H9 (cell line): ENCODE measurements around the gene IL26. TPM values are rescaled to one million over a fixed set of nuclear protein-coding genes. Genes with fewer than 3 reads are reported as not detected.

Experiments used
- DNase-seq: peaks from one replicate; pipeline ENCODE4 v3.0.0-alpha.2; 2017
- H2AFZ ChIP-seq: one replicate; pipeline ENCODE4 v1.6.1; 2013; ENCODE audit warnings: mild to moderate bottlenecking, low read length, control low read depth, moderate library complexity
- H2AK5ac ChIP-seq: 2 replicates; pipeline ENCODE4 v1.6.1; 2013; ENCODE audit warnings: low read length, control low read depth, mixed read lengths; ENCODE audit not compliant: insufficient read length
- H2BK120ac ChIP-seq: one replicate; pipeline ENCODE4 v1.6.1; 2013; ENCODE audit warnings: low read depth, mild to moderate bottlenecking, low read length, control low read depth, inconsistent platforms; ENCODE audit not compliant: poor library complexity, severe bottlenecking
- H2BK12ac ChIP-seq: 2 replicates; pipeline ENCODE4 v1.6.1; 2013; ENCODE audit warnings: low read length, control low read depth, mixed read lengths, low read depth; ENCODE audit not compliant: insufficient read length
- H2BK15ac ChIP-seq: 2 replicates; pipeline ENCODE4 v1.6.1; 2013; ENCODE audit warnings: low read depth, low read length, control low read depth
- H2BK20ac ChIP-seq: one replicate; pipeline ENCODE4 v1.6.1; 2013; ENCODE audit warnings: low read depth, mild to moderate bottlenecking, low read length, control low read depth, inconsistent platforms; ENCODE audit not compliant: poor library complexity, severe bottlenecking
- H2BK5ac ChIP-seq: 2 replicates; pipeline ENCODE4 v1.6.1; 2013; ENCODE audit warnings: low read length, control low read depth, mixed read lengths; ENCODE audit not compliant: insufficient read length
- H3K14ac ChIP-seq: 2 replicates; pipeline ENCODE4 v1.6.1; 2013; ENCODE audit warnings: low read length, control low read depth; ENCODE audit not compliant: insufficient read depth
- H3K18ac ChIP-seq: 2 replicates; pipeline ENCODE4 v1.6.1; 2013; ENCODE audit warnings: low read depth, mild to moderate bottlenecking, mixed read lengths, low read length, control low read depth; ENCODE audit not compliant: insufficient read length
- H3K23ac ChIP-seq: 2 replicates; pipeline ENCODE4 v1.6.1; 2013; ENCODE audit warnings: low read length, control low read depth, mixed read lengths, low read depth; ENCODE audit not compliant: insufficient read length
- H3K23me2 ChIP-seq: 2 replicates; pipeline ENCODE4 v1.6.1; 2013; ENCODE audit warnings: low read depth, mild to moderate bottlenecking, mixed read lengths, low read length, control low read depth; ENCODE audit not compliant: insufficient read length, poor library complexity, severe bottlenecking
- H3K27ac ChIP-seq: 2 replicates; pipeline ENCODE4 v1.5.1; 2013; ENCODE audit warnings: low read length, control low read depth, mixed read lengths, low read depth; ENCODE audit not compliant: insufficient read length
- H3K27me3 ChIP-seq: 2 replicates; pipeline ENCODE4 v1.6.1; 2013; ENCODE audit warnings: low read length, control low read depth, inconsistent platforms; ENCODE audit not compliant: insufficient read depth
- H3K4ac ChIP-seq: 2 replicates; pipeline ENCODE4 v1.6.1; 2013; ENCODE audit warnings: low read depth, mild to moderate bottlenecking, control low read depth, inconsistent platforms, low read length, moderate library complexity
- H3K4me1 ChIP-seq: 2 replicates; pipeline ENCODE4 v1.6.1; 2013; ENCODE audit warnings: low read length, control low read depth, inconsistent platforms; ENCODE audit not compliant: insufficient read depth
- H3K4me2 ChIP-seq: 2 replicates; pipeline ENCODE4 v1.6.1; 2013; ENCODE audit warnings: low read length, control low read depth, mixed read lengths; ENCODE audit not compliant: insufficient read length, insufficient read depth
- H3K56ac ChIP-seq: 2 replicates; pipeline ENCODE4 v1.6.1; 2013; ENCODE audit warnings: low read depth, mild to moderate bottlenecking, mixed read lengths, low read length, control low read depth; ENCODE audit not compliant: insufficient read length
- H3K79me1 ChIP-seq: 2 replicates; pipeline ENCODE4 v1.6.1; 2013; ENCODE audit warnings: low read depth, mild to moderate bottlenecking, moderate library complexity, low read length, control low read depth, inconsistent platforms; ENCODE audit not compliant: insufficient read depth, poor library complexity, severe bottlenecking
- H3K79me2 ChIP-seq: 2 replicates; pipeline ENCODE4 v1.6.1; 2013; ENCODE audit warnings: low read length, control low read depth, inconsistent platforms; ENCODE audit not compliant: insufficient read depth
- H3K9ac ChIP-seq: 2 replicates; pipeline ENCODE4 v1.6.1; 2013; ENCODE audit warnings: low read length, control low read depth, mixed read lengths; ENCODE audit not compliant: insufficient read length; ENCODE audit errors: extremely low read depth
- H3K9me3 ChIP-seq: one replicate; pipeline ENCODE4 v1.6.1; 2013; ENCODE audit warnings: low read depth, low read length, inconsistent platforms; ENCODE audit not compliant: control insufficient read depth
- H3T11ph ChIP-seq: one replicate; pipeline ENCODE4 v1.6.1; 2013; ENCODE audit warnings: mild to moderate bottlenecking, low read length, control low read depth, inconsistent platforms
- H4K20me1 ChIP-seq: one replicate; pipeline ENCODE4 v1.6.1; 2013; ENCODE audit not compliant: control insufficient read depth, insufficient read length, insufficient read depth
- H4K5ac ChIP-seq: 2 replicates; pipeline ENCODE4 v1.6.1; 2013; ENCODE audit warnings: low read depth, mild to moderate bottlenecking, mixed read lengths, low read length, control low read depth; ENCODE audit not compliant: insufficient read length
- H4K8ac ChIP-seq: replicated peaks from 2 replicates; pipeline ENCODE4 v1.6.1; 2013; ENCODE audit warnings: low read length, control low read depth, mixed read lengths, low read depth; ENCODE audit not compliant: insufficient read length
- H4K91ac ChIP-seq: 2 replicates; pipeline ENCODE4 v1.6.1; 2013; ENCODE audit warnings: low read depth, mild to moderate bottlenecking, moderate library complexity, mixed read lengths, low read length, control low read depth; ENCODE audit not compliant: insufficient read length
- H3K27ac Mint-ChIP-seq, 3 experiments: 2 replicates in 2 of 3; 3 replicates in 1 of 3; pipeline ENCODE4 v1.8.0; 2020 to 2021; ENCODE audit warnings: mixed read lengths in 3 of 3, mild to moderate bottlenecking in 1 of 3, moderate library complexity in 1 of 3
- H3K27me3 Mint-ChIP-seq: 2 replicates; pipeline ENCODE4 v1.8.0; 2021; ENCODE audit warnings: low read depth, mild to moderate bottlenecking, moderate library complexity, mixed read lengths
- H3K36me3 Mint-ChIP-seq, 3 experiments: 2 replicates in 2 of 3; 3 replicates in 1 of 3; pipeline ENCODE4 v1.8.0; 2020 to 2021; ENCODE audit warnings: low read depth in 3 of 3, mixed read lengths in 3 of 3; ENCODE audit not compliant: insufficient read depth in 1 of 3
- H3K4me1 Mint-ChIP-seq, 2 experiments: 2 replicates each; pipeline ENCODE4 v1.8.0; 2020; ENCODE audit warnings: mixed read lengths in 2 of 2
- H3K4me3 Mint-ChIP-seq, 2 experiments: 2 replicates in 1 of 2; 3 replicates in 1 of 2; pipeline ENCODE4 v1.8.0; 2020 to 2021; ENCODE audit warnings: mild to moderate bottlenecking in 2 of 2, mixed read lengths in 2 of 2, moderate library complexity in 1 of 2
- H3K9me3 Mint-ChIP-seq, 2 experiments: 2 replicates in 1 of 2; 3 replicates in 1 of 2; pipeline ENCODE4 v1.8.0; 2020; ENCODE audit warnings: mild to moderate bottlenecking in 2 of 2, mixed read lengths in 2 of 2, moderate library complexity in 1 of 2
- CTCF ChIP-seq: fragments of 200-600 bp; sonication (generic); conservative IDR thresholded peaks from 3 replicates; pipeline ENCODE4 v1.8.0; 2021; ENCODE audit warnings: antibody characterized with exemption, mild to moderate bottlenecking
- WGBS: extraction: QIAGEN DNeasy Blood & Tissue Kit; methylation state at CpG from one replicate; pipeline ENCODE4 v1.1.7; 2013; ENCODE audit warnings: missing lambda C conversion rate, low lambda C conversion rate, mixed read lengths; ENCODE audit not compliant: insufficient read length; ENCODE audit errors: extremely low coverage; 5-methylcytosine and 5-hydroxymethylcytosine counted together
- total RNA-seq: library from RNA; stranded (reverse); gene quantifications from 2 replicates; pipeline ENCODE4 v1.2.1, GENCODE V29; 2021

The IL26 gene
- total RNA-seq, 1 experiment from 2014 or later, result not detected

- Histone ChIP-seq H3K4me2 (no peak overlapping the region), H4K8ac (no peak overlapping the region), H3K14ac (no peak overlapping the region), H2BK20ac (no peak overlapping the region), H2AK5ac (no peak overlapping the region), H3K79me1 (no peaks in the 10 kb centered on the region), H2BK12ac (no peak overlapping the region), H3K4me1 (no peaks in the 10 kb centered on the region), H2BK5ac (no peak overlapping the region), H2BK120ac (no peak overlapping the region), H3K4ac (no peak overlapping the region), H3K79me2 (no peaks in the 10 kb centered on the region), H3K9ac (no peak overlapping the region), H3K56ac (no peak overlapping the region), H3K18ac (no peak overlapping the region), H3K9me3 (no peaks in the 10 kb centered on the region), H2AFZ (no peak overlapping the region), H4K20me1 (no peaks in the 10 kb centered on the region), H2BK15ac (no peak overlapping the region), H4K5ac (no peak overlapping the region), H3T11ph (no peak overlapping the region), H3K27me3 (no peaks in the 10 kb centered on the region), H4K91ac (no peak overlapping the region), H3K23me2 (no peaks in the 10 kb centered on the region), H3K23ac (no peak overlapping the region), H3K27ac (no peak overlapping the region)
- H3K4me3 Mint-ChIP-seq, result no peak overlapping the region
- H3K9me3 Mint-ChIP-seq, result peaks cover 15 to 17% of the 10 kb centered on the region in 2 experiments
- no peak for TF ChIP-seq CTCF
- no CpG with 5 or more reads among the region's 6 CpGs for WGBS
- H3K36me3 Mint-ChIP-seq, result peaks cover 0 to 16% (median 4%) of the 10 kb centered on the region in 3 experiments; a peak in 4 of 7 replicates
- H3K27me3 Mint-ChIP-seq, result no peaks in the 10 kb centered on the region
- DNase-seq, result no peak
- peaks cover under 1 to 14% of the 10 kb centered on the region in 2 experiments; a peak in 2 of 4 replicates for H3K4me1 Mint-ChIP-seq
- no peak overlapping the region for H3K27ac Mint-ChIP-seq
Observed at GRCh38 chr12:68245180-68246021, 19.8 kb upstream of the IL26 start.
